DND-41 (cell line): ENCODE data around the gene ARHGAP15.

Experiments
- ATAC-seq: fragments of 200-7000 bp; cut with Tn5 transposase; 3 replicates; pipeline ENCODE4 v1.9.1; 2021; ENCODE audit warnings: low read depth; ENCODE audit not compliant: insufficient read depth
- DNase-seq: peaks from one replicate; pipeline ENCODE4 v3.0.0-alpha.2; 2020
- H2AFZ ChIP-seq: 2 replicates; pipeline ENCODE4 v1.6.0; 2012; ENCODE audit warnings: low read depth, low read length
- H3K27ac ChIP-seq: 2 replicates; pipeline ENCODE4 v1.5.1; 2012; ENCODE audit warnings: low read length, inconsistent platforms
- H3K27me3 ChIP-seq: fragments of 200-600 bp; sonication (generic); 2 replicates; pipeline ENCODE4 v1.6.0; 2012; ENCODE audit warnings: low read length, mild to moderate bottlenecking, inconsistent platforms; ENCODE audit not compliant: insufficient read depth, poor library complexity
- H3K36me3 ChIP-seq: 2 replicates; pipeline ENCODE4 v1.5.1; 2012; ENCODE audit warnings: low read length, inconsistent platforms; ENCODE audit not compliant: insufficient read depth
- H3K4me1 ChIP-seq: 2 replicates; pipeline ENCODE4 v1.5.1; 2012; ENCODE audit warnings: mild to moderate bottlenecking, low read length; ENCODE audit not compliant: insufficient read depth
- H3K4me2 ChIP-seq: 2 replicates; pipeline ENCODE4 v1.6.0; 2012; ENCODE audit warnings: mild to moderate bottlenecking, moderate library complexity, low read length, inconsistent platforms; ENCODE audit not compliant: insufficient read depth
- H3K4me3 ChIP-seq, 2 experiments: fragments of 200-600 bp in 1 of 2; shearing (Covaris generic) in 1 of 2; 2 replicates each; pipeline ENCODE4 v1.5.1; 2012 to 2016; ENCODE audit warnings: inconsistent platforms in 2 of 2, low read length in 2 of 2, mild to moderate bottlenecking in 2 of 2, low read depth in 1 of 2, moderate library complexity in 1 of 2
- H3K79me2 ChIP-seq: 2 replicates; pipeline ENCODE4 v1.6.0; 2012; ENCODE audit warnings: low read length, inconsistent platforms; ENCODE audit not compliant: insufficient read depth
- H3K9ac ChIP-seq: 2 replicates; pipeline ENCODE4 v1.6.0; 2012; ENCODE audit warnings: low read depth, mild to moderate bottlenecking, inconsistent platforms, low read length, moderate library complexity
- H3K9me3 ChIP-seq: 2 replicates; pipeline ENCODE4 v1.5.1; 2012; ENCODE audit warnings: low read length, moderate library complexity, mild to moderate bottlenecking, inconsistent platforms; ENCODE audit not compliant: insufficient read depth, severe bottlenecking
- H4K20me1 ChIP-seq: 2 replicates; pipeline ENCODE4 v1.6.0; 2012; ENCODE audit warnings: low read length; ENCODE audit not compliant: insufficient read depth
- CTCF ChIP-seq: IDR thresholded peaks from 2 replicates; pipeline ENCODE4 v1.5.1; 2012; ENCODE audit warnings: borderline replicate concordance, low read length, moderate library complexity, mild to moderate bottlenecking; ENCODE audit not compliant: poor library complexity, severe bottlenecking; ENCODE audit errors: extremely low read depth
- EZH2 ChIP-seq: IDR thresholded peaks from 3 replicates; pipeline ENCODE4 v1.6.1; 2012; ENCODE audit warnings: borderline replicate concordance, low read depth, mild to moderate bottlenecking, moderate library complexity, low read length, inconsistent platforms; ENCODE audit not compliant: severe bottlenecking

The ARHGAP15 gene

GRCh38 chr2:143436951-143437350, 307.7 kb downstream of the ARHGAP15 start:
- Histone ChIP-seq H3K9me3 (no peaks in the 10 kb centered on the region), H3K4me3 (no peak overlapping the region), H3K4me2 (no peak overlapping the region), H3K36me3 (peaks cover 66% of the 10 kb centered on the region), H2AFZ (no peak overlapping the region), H3K27me3 (no peaks in the 10 kb centered on the region), H4K20me1 (0 out of 2 replicates have a peak, but pooled peaks cover 3% of the 10 kb centered on the region), H3K27ac (no peak overlapping the region), H3K79me2 (peaks cover 9% of the 10 kb centered on the region), H3K4me1 (no peaks in the 10 kb centered on the region), H3K9ac (no peak overlapping the region)
- no peak for DNase-seq
- TF ChIP-seq CTCF (no peak), EZH2 (no peak)
- ATAC-seq = no peak

GRCh38 chr2:143440411-143441012, 311.3 kb downstream of the ARHGAP15 start:
- H3K9ac ChIP-seq = no peak overlapping the region
- no peak for DNase-seq
- H3K27me3 ChIP-seq = no peaks in the 10 kb centered on the region
- no peak overlapping the region for H3K27ac ChIP-seq
- ATAC-seq = no peak
- no peak overlapping the region for H2AFZ ChIP-seq
- peaks cover 62% of the 10 kb centered on the region for H3K36me3 ChIP-seq
- H3K4me3 ChIP-seq = no peak overlapping the region
- no peaks in the 10 kb centered on the region for H4K20me1 ChIP-seq
- no peak overlapping the region for H3K4me2 ChIP-seq
- TF ChIP-seq CTCF (no peak), EZH2 (no peak)
- H3K4me1 ChIP-seq = no peaks in the 10 kb centered on the region
- no peaks in the 10 kb centered on the region for H3K79me2 ChIP-seq
- no peaks in the 10 kb centered on the region for H3K9me3 ChIP-seq

GRCh38 chr2:143442193-143442592, 313.0 kb downstream of the ARHGAP15 start:
- Histone ChIP-seq H3K4me3 (no peak overlapping the region), H3K9ac (no peak overlapping the region), H4K20me1 (no peaks in the 10 kb centered on the region), H3K9me3 (no peaks in the 10 kb centered on the region), H3K36me3 (peaks cover 46% of the 10 kb centered on the region), H3K4me2 (no peak overlapping the region), H3K27ac (no peak overlapping the region), H3K27me3 (no peaks in the 10 kb centered on the region), H3K4me1 (no peaks in the 10 kb centered on the region), H3K79me2 (no peaks in the 10 kb centered on the region), H2AFZ (no peak overlapping the region)
- DNase-seq (no peak), ATAC-seq (no peak)
- no peak for TF ChIP-seq EZH2

GRCh38 chr2:143451642-143452281, 322.5 kb downstream of the ARHGAP15 start:
- Histone ChIP-seq H4K20me1 (no peaks in the 10 kb centered on the region), H3K4me2 (no peak overlapping the region), H3K79me2 (no peaks in the 10 kb centered on the region), H3K4me1 (no peaks in the 10 kb centered on the region), H2AFZ (no peak overlapping the region), H3K27me3 (no peaks in the 10 kb centered on the region), H3K9ac (no peak overlapping the region), H3K27ac (no peak overlapping the region), H3K36me3 (peaks cover 32% of the 10 kb centered on the region), H3K9me3 (no peaks in the 10 kb centered on the region), H3K4me3 (no peak overlapping the region)
- DNase-seq (no peak), ATAC-seq (no peak)
- no peak for TF ChIP-seq CTCF
- no peak for TF ChIP-seq EZH2
